Coronary artery (tissue), 2 donors: Measurements from ENCODE around the gene CREBBP.

Experiments used
- DNase-seq: peaks from one replicate; pipeline ENCODE4 v3.0.0-alpha.2; 2017; ENCODE audit warnings: low spot score
- H3K27ac ChIP-seq, 2 donors: fragments of 200-600 bp; sonication (generic); one replicate each; pipeline ENCODE4 v1.5.1; 2016 to 2019
- H3K4me3 ChIP-seq: fragments of 200-600 bp; sonication (generic); 2 replicates; pipeline ENCODE4 v1.5.1; 2016; ENCODE audit warnings: mild to moderate bottlenecking, moderate library complexity
- CTCF ChIP-seq: fragments of 200-600 bp; sonication (generic); IDR thresholded peaks from one replicate; pipeline ENCODE4 v1.5.1; 2019; ENCODE audit warnings: antibody characterized with exemption

The CREBBP gene

GRCh38 chr16:3702082-3702481 is 178.4 kb downstream of the CREBBP start:
- Histone ChIP-seq H3K27ac (no peak overlapping the region), H3K4me3 (no peak overlapping the region)
- no peak for DNase-seq
- TF ChIP-seq CTCF, result no peak

- no peak for TF ChIP-seq CTCF
- no peak overlapping the region for H3K4me3 ChIP-seq
- no peak for DNase-seq
- no peak overlapping the region for H3K27ac ChIP-seq
Observed at GRCh38 chr16:3701531-3701930, 179.0 kb downstream of the CREBBP start.

GRCh38 chr16:3698941-3699340 is 181.6 kb downstream of the CREBBP start:
- no peak for DNase-seq
- TF ChIP-seq CTCF, result no peak
- H3K27ac ChIP-seq, result no peak overlapping the region
- H3K4me3 ChIP-seq, result no peak overlapping the region

GRCh38 chr16:3696425-3697218 is 183.9 kb downstream of the CREBBP start:
- TF ChIP-seq CTCF, result no peak
- no peak for DNase-seq

GRCh38 chr16:3695610-3696369 is 184.7 kb downstream of the CREBBP start:
- no peak overlapping the region for H3K4me3 ChIP-seq
- no peak for TF ChIP-seq CTCF
- H3K27ac ChIP-seq, result no peak overlapping the region
- DNase-seq, result no peak

More at GRCh38 chr16:3696425-3697218, 183.9 kb downstream of the CREBBP start:
- H3K27ac ChIP-seq, result no peak overlapping the region
- H3K4me3 ChIP-seq, result no peak overlapping the region

GRCh38 chr16:3694051-3694450 is 186.5 kb downstream of the CREBBP start:
- H3K27ac ChIP-seq, result no peak overlapping the region
- no peak overlapping the region for H3K4me3 ChIP-seq
- no peak for TF ChIP-seq CTCF
- no peak for DNase-seq
